ENCODE results near the gene PP2D1. TPM values are rescaled to one million over a fixed set of nuclear protein-coding genes. Genes with fewer than 3 reads are reported as not detected.
"Not testable (repeated sequence)": the region's sequence is repeated elsewhere in the genome, so short reads cannot be mapped to it uniquely, and the experiment has no call there.

The PP2D1 gene
- total RNA-seq, 1 donor from 2014 or later, result not detected

GRCh38 chr3:20007960-20008359 is 4.1 kb downstream of the PP2D1 start:
- Mint-ChIP-seq H3K4me1 (ENCODE audit: low read depth) (no peaks in the 10 kb centered on the region), H3K27ac (no peak overlapping the region), H3K27me3 (ENCODE audit: low read depth) (no peaks in the 10 kb centered on the region), H3K9me3 (no peaks in the 10 kb centered on the region), H3K4me3 (ENCODE audit: low read depth) (no peak overlapping the region), H3K36me3 (ENCODE audit: low read depth) (no peaks in the 10 kb centered on the region)
- no peak for DNase-seq (ENCODE audit: low spot score)
- intact Hi-C loops (cut with micrococcal nuclease), result no loop called here

GRCh38 chr3:20001932-20002331 is 10.1 kb downstream of the PP2D1 start:
- Mint-ChIP-seq H3K9me3 (no peaks in the 10 kb centered on the region), H3K27ac (no peak overlapping the region), H3K27me3 (ENCODE audit: low read depth) (no peaks in the 10 kb centered on the region), H3K36me3 (ENCODE audit: low read depth) (no peaks in the 10 kb centered on the region), H3K4me3 (ENCODE audit: low read depth) (no peak overlapping the region), H3K4me1 (ENCODE audit: low read depth) (no peaks in the 10 kb centered on the region)
- intact Hi-C loops (cut with micrococcal nuclease), result no loop called here
- DNase-seq (ENCODE audit: low spot score), result no peak

GRCh38 chr3:19997502-19997901 is 14.6 kb downstream of the PP2D1 start:
- intact Hi-C loops (cut with micrococcal nuclease), result no loop called here
- H3K9me3 Mint-ChIP-seq, result no peaks in the 10 kb centered on the region
- no peak for DNase-seq (ENCODE audit: low spot score)
- no peaks in the 10 kb centered on the region for H3K4me1 Mint-ChIP-seq (ENCODE audit: low read depth)
- H3K4me3 Mint-ChIP-seq (ENCODE audit: low read depth), result no peak overlapping the region
- no peaks in the 10 kb centered on the region for H3K36me3 Mint-ChIP-seq (ENCODE audit: low read depth)
- no peaks in the 10 kb centered on the region for H3K27me3 Mint-ChIP-seq (ENCODE audit: low read depth)
- no peak overlapping the region for H3K27ac Mint-ChIP-seq

GRCh38 chr3:19994796-19995195 is 17.3 kb downstream of the PP2D1 start:
- Mint-ChIP-seq H3K36me3 (ENCODE audit: low read depth) (no peaks in the 10 kb centered on the region), H3K27me3 (ENCODE audit: low read depth) (no peaks in the 10 kb centered on the region)

GRCh38 chr3:19988904-19989303 is 23.2 kb downstream of the PP2D1 start:
- H3K4me1 Mint-ChIP-seq (ENCODE audit: low read depth); DNase-seq (ENCODE audit: low spot score); H3K9me3 Mint-ChIP-seq; intact Hi-C loops (cut with micrococcal nuclease); H3K27me3 Mint-ChIP-seq (ENCODE audit: low read depth); H3K4me3 Mint-ChIP-seq (ENCODE audit: low read depth); H3K27ac Mint-ChIP-seq; H3K36me3 Mint-ChIP-seq (ENCODE audit: low read depth): not testable (repeated sequence)

More at GRCh38 chr3:19994796-19995195, 17.3 kb downstream of the PP2D1 start:
- Mint-ChIP-seq H3K4me1 (ENCODE audit: low read depth) (peaks cover 1% of the 10 kb centered on the region), H3K9me3 (no peaks in the 10 kb centered on the region), H3K4me3 (ENCODE audit: low read depth) (no peak overlapping the region), H3K27ac (no peak overlapping the region)
- intact Hi-C loops (cut with micrococcal nuclease), result no loop called here
- DNase-seq (ENCODE audit: low spot score), result no peak

- H3K9me3 Mint-ChIP-seq, result no peaks in the 10 kb centered on the region
- H3K4me3 Mint-ChIP-seq (ENCODE audit: low read depth), result no peak overlapping the region
- intact Hi-C loops (cut with micrococcal nuclease), result loop anchor here (10.0 kb wide), 1 partner anchor 87 kb away; no protein-coding TSS in a partner anchor
- DNase-seq (ENCODE audit: low spot score), result no peak
- no peaks in the 10 kb centered on the region for H3K27me3 Mint-ChIP-seq (ENCODE audit: low read depth)
- no peak overlapping the region for H3K27ac Mint-ChIP-seq
- peaks cover 5% of the 10 kb centered on the region for H3K4me1 Mint-ChIP-seq (ENCODE audit: low read depth)
- H3K36me3 Mint-ChIP-seq (ENCODE audit: low read depth), result peaks cover 56% of the 10 kb centered on the region
These were observed 40.0 kb downstream of the PP2D1 start for GRCh38 chr3:19972054-19972453.

GRCh38 chr3:19970327-19970726 is 41.7 kb downstream of the PP2D1 start:
- no peak for DNase-seq (ENCODE audit: low spot score)
- no peaks in the 10 kb centered on the region for H3K27me3 Mint-ChIP-seq (ENCODE audit: low read depth)
- intact Hi-C loops (cut with micrococcal nuclease), result loop anchor here (10.0 kb wide), 1 partner anchor 86 kb away; no protein-coding TSS in a partner anchor
- no peak overlapping the region for H3K27ac Mint-ChIP-seq
- peaks cover 51% of the 10 kb centered on the region for H3K36me3 Mint-ChIP-seq (ENCODE audit: low read depth)
- H3K4me3 Mint-ChIP-seq (ENCODE audit: low read depth), result no peak overlapping the region
- H3K4me1 Mint-ChIP-seq (ENCODE audit: low read depth), result peaks cover 8% of the 10 kb centered on the region
- H3K9me3 Mint-ChIP-seq, result no peaks in the 10 kb centered on the region

- Mint-ChIP-seq H3K27me3 (ENCODE audit: low read depth) (no peaks in the 10 kb centered on the region), H3K9me3 (no peaks in the 10 kb centered on the region), H3K4me1 (ENCODE audit: low read depth) (peaks cover 8% of the 10 kb centered on the region), H3K27ac (no peak overlapping the region), H3K4me3 (ENCODE audit: low read depth) (no peak overlapping the region), H3K36me3 (ENCODE audit: low read depth) (peaks cover 44% of the 10 kb centered on the region)
- no peak for DNase-seq (ENCODE audit: low spot score)
- intact Hi-C loops (cut with micrococcal nuclease), result no loop called here
These were observed 44.3 kb downstream of the PP2D1 start for GRCh38 chr3:19967812-19968211.

GRCh38 chr3:19967208-19967607 is 44.9 kb downstream of the PP2D1 start:
- H3K4me1 Mint-ChIP-seq (ENCODE audit: low read depth), result peaks cover 4% of the 10 kb centered on the region
- H3K4me3 Mint-ChIP-seq (ENCODE audit: low read depth), result no peak overlapping the region
- DNase-seq (ENCODE audit: low spot score), result no peak
- H3K27me3 Mint-ChIP-seq (ENCODE audit: low read depth), result no peaks in the 10 kb centered on the region
- H3K9me3 Mint-ChIP-seq, result no peaks in the 10 kb centered on the region
- no peak overlapping the region for H3K27ac Mint-ChIP-seq
- intact Hi-C loops (cut with micrococcal nuclease), result no loop called here
- peaks cover 38% of the 10 kb centered on the region for H3K36me3 Mint-ChIP-seq (ENCODE audit: low read depth)

GRCh38 chr3:19961960-19962359 is 50.1 kb downstream of the PP2D1 start:
- DNase-seq (ENCODE audit: low spot score), result no peak
- intact Hi-C loops (cut with micrococcal nuclease), result no loop called here

GRCh38 chr3:19960696-19961095 is 51.4 kb downstream of the PP2D1 start:
- Mint-ChIP-seq H3K27ac (no peak overlapping the region), H3K27me3 (ENCODE audit: low read depth) (no peaks in the 10 kb centered on the region), H3K36me3 (ENCODE audit: low read depth) (peaks cover 30% of the 10 kb centered on the region), H3K4me1 (ENCODE audit: low read depth) (peaks cover 14% of the 10 kb centered on the region), H3K9me3 (no peaks in the 10 kb centered on the region), H3K4me3 (ENCODE audit: low read depth) (no peak overlapping the region)
- DNase-seq (ENCODE audit: low spot score), result no peak
- intact Hi-C loops (cut with micrococcal nuclease), result no loop called here

More at GRCh38 chr3:19961960-19962359, 50.1 kb downstream of the PP2D1 start:
- Mint-ChIP-seq H3K4me1 (ENCODE audit: low read depth) (peaks cover 14% of the 10 kb centered on the region), H3K27me3 (ENCODE audit: low read depth) (no peaks in the 10 kb centered on the region), H3K4me3 (ENCODE audit: low read depth) (no peak overlapping the region), H3K27ac (no peak overlapping the region), H3K36me3 (ENCODE audit: low read depth) (peaks cover 31% of the 10 kb centered on the region), H3K9me3 (no peaks in the 10 kb centered on the region)

GRCh38 chr3:19959505-19959904 is 52.6 kb downstream of the PP2D1 start:
- Mint-ChIP-seq H3K4me3 (ENCODE audit: low read depth) (no peak overlapping the region), H3K36me3 (ENCODE audit: low read depth) (peaks cover 40% of the 10 kb centered on the region), H3K9me3 (no peaks in the 10 kb centered on the region), H3K27me3 (ENCODE audit: low read depth) (no peaks in the 10 kb centered on the region), H3K4me1 (ENCODE audit: low read depth) (peaks cover 15% of the 10 kb centered on the region), H3K27ac (no peak overlapping the region)
- no peak for DNase-seq (ENCODE audit: low spot score)
- intact Hi-C loops (cut with micrococcal nuclease), result no loop called here

- Mint-ChIP-seq H3K4me1 (ENCODE audit: low read depth) (peaks cover 15% of the 10 kb centered on the region), H3K36me3 (ENCODE audit: low read depth) (peaks cover 45% of the 10 kb centered on the region)
- intact Hi-C loops (cut with micrococcal nuclease); DNase-seq (ENCODE audit: low spot score); H3K9me3 Mint-ChIP-seq; H3K27ac Mint-ChIP-seq; H3K4me3 Mint-ChIP-seq (ENCODE audit: low read depth); H3K27me3 Mint-ChIP-seq (ENCODE audit: low read depth): not testable (repeated sequence)
These were observed 54.7 kb downstream of the PP2D1 start for GRCh38 chr3:19957354-19957753.

- Mint-ChIP-seq H3K36me3 (ENCODE audit: low read depth) (peaks cover 48% of the 10 kb centered on the region), H3K4me3 (ENCODE audit: low read depth) (no peak overlapping the region), H3K27ac (no peak overlapping the region), H3K27me3 (ENCODE audit: low read depth) (no peaks in the 10 kb centered on the region), H3K9me3 (no peaks in the 10 kb centered on the region), H3K4me1 (ENCODE audit: low read depth) (peaks cover 18% of the 10 kb centered on the region)
- DNase-seq (ENCODE audit: low spot score), result no peak
- intact Hi-C loops (cut with micrococcal nuclease), result no loop called here
These were observed 57.4 kb downstream of the PP2D1 start for GRCh38 chr3:19954676-19955075.
